Liver (tissue), 9 donors: ENCODE data around the gene AMACR. TPM values are rescaled to one million over a fixed set of nuclear protein-coding genes. Genes with fewer than 3 reads are reported as not detected.

Source experiments
- DNase-seq: peaks from one replicate; pipeline ENCODE4 v3.0.0-alpha.2; 2017; ENCODE audit warnings: low spot score
- H3K27ac ChIP-seq, 2 donors: one replicate each; pipeline ENCODE4 v1.7.0; 2013; ENCODE audit warnings: inconsistent platforms in 2 of 2, low read length in 2 of 2, control low read depth in 1 of 2, low read depth in 1 of 2, mild to moderate bottlenecking in 1 of 2
- H3K27me3 ChIP-seq, 4 donors: one replicate each; pipeline versions ENCODE4 v1.6.1 to v1.7.0; 2013; ENCODE audit warnings: low read length in 3 of 4, inconsistent platforms in 1 of 4, mild to moderate bottlenecking in 1 of 4, moderate library complexity in 1 of 4; ENCODE audit not compliant: control insufficient read depth in 4 of 4, insufficient read depth in 4 of 4
- H3K36me3 ChIP-seq, 4 donors: one replicate each; pipeline versions ENCODE4 v1.6.1 to v1.7.0; 2013; ENCODE audit warnings: low read length in 3 of 4, mild to moderate bottlenecking in 3 of 4, low read depth in 1 of 4, moderate library complexity in 1 of 4; ENCODE audit not compliant: control insufficient read depth in 4 of 4, insufficient read depth in 3 of 4
- H3K4me1 ChIP-seq, 4 donors: one replicate each; pipeline versions ENCODE4 v1.6.1 to v1.7.0; 2013; ENCODE audit warnings: low read length in 3 of 4, mild to moderate bottlenecking in 3 of 4, moderate library complexity in 1 of 4; ENCODE audit not compliant: control insufficient read depth in 4 of 4, insufficient read depth in 4 of 4
- H3K4me3 ChIP-seq, 3 donors: one replicate each; pipeline versions ENCODE4 v1.6.1 to v1.7.0; 2013; ENCODE audit warnings: low read length in 3 of 3, control low read depth in 1 of 3, low read depth in 1 of 3, mild to moderate bottlenecking in 1 of 3
- H3K9ac ChIP-seq, 2 donors: one replicate each; pipeline ENCODE4 v1.7.0; 2013; ENCODE audit warnings: low read length in 2 of 2, mild to moderate bottlenecking in 2 of 2, moderate library complexity in 2 of 2, control low read depth in 1 of 2, low read depth in 1 of 2
- H3K9me3 ChIP-seq, 4 donors: one replicate each; pipeline versions ENCODE4 v1.6.1 to v1.7.0; 2013; ENCODE audit warnings: low read length in 3 of 4; ENCODE audit not compliant: control insufficient read depth in 4 of 4
- EGR1 ChIP-seq, 2 donors: IDR thresholded peaks; 2 replicates each; pipeline ENCODE4 v1.6.1; 2016 to 2018; ENCODE audit warnings: antibody characterized with exemption in 2 of 2, low read depth in 2 of 2
- FOXA1 ChIP-seq: IDR thresholded peaks from 2 replicates; pipeline ENCODE4 v1.6.1; 2016; ENCODE audit warnings: antibody characterized with exemption
- FOXA2 ChIP-seq: IDR thresholded peaks from 2 replicates; pipeline ENCODE4 v1.6.1; 2016; ENCODE audit warnings: antibody characterized with exemption
- GABPA ChIP-seq, 2 donors: IDR thresholded peaks in 1 of 2; conservative IDR thresholded peaks in 1 of 2; 2 replicates each; pipeline ENCODE4 v1.6.1; 2016; ENCODE audit warnings: antibody characterized with exemption in 2 of 2, mild to moderate bottlenecking in 1 of 2, moderate library complexity in 1 of 2
- HNF4A ChIP-seq, 2 donors: conservative IDR thresholded peaks; 2 replicates each; pipeline ENCODE4 v1.6.1; 2016; ENCODE audit warnings: antibody characterized with exemption in 2 of 2, mild to moderate bottlenecking in 2 of 2
- HNF4G ChIP-seq: IDR thresholded peaks from 2 replicates; pipeline ENCODE4 v1.6.1; 2016; ENCODE audit warnings: antibody characterized with exemption
- JUND ChIP-seq, 2 donors: IDR thresholded peaks; 2 replicates each; pipeline ENCODE4 v1.6.1; 2016; ENCODE audit warnings: antibody characterized with exemption in 2 of 2
- NR2F2 ChIP-seq: IDR thresholded peaks from 2 replicates; pipeline ENCODE4 v1.6.1; 2016; ENCODE audit warnings: antibody characterized with exemption
- RAD21 ChIP-seq, 2 donors: IDR thresholded peaks; 2 replicates each; pipeline ENCODE4 v1.6.1; 2016; ENCODE audit warnings: antibody characterized with exemption in 2 of 2, mild to moderate bottlenecking in 2 of 2
- RXRA ChIP-seq, 2 donors: IDR thresholded peaks; 2 replicates each; pipeline ENCODE4 v1.6.1; 2017 to 2018; ENCODE audit warnings: antibody characterized with exemption in 2 of 2, mild to moderate bottlenecking in 1 of 2
- SP1 ChIP-seq: IDR thresholded peaks from 2 replicates; pipeline ENCODE4 v1.6.1; 2018; ENCODE audit warnings: antibody characterized with exemption, mild to moderate bottlenecking
- TAF1 ChIP-seq: conservative IDR thresholded peaks from 2 replicates; pipeline ENCODE4 v1.6.1; 2016; ENCODE audit warnings: antibody characterized with exemption, mild to moderate bottlenecking
- YY1 ChIP-seq: IDR thresholded peaks from 2 replicates; pipeline ENCODE4 v1.6.1; 2016; ENCODE audit warnings: antibody characterized with exemption, mild to moderate bottlenecking
- WGBS: extraction: QIAGEN DNeasy Blood & Tissue Kit; methylation state at CpG from one replicate; pipeline ENCODE4 v1.1.7; 2013; 5-methylcytosine and 5-hydroxymethylcytosine counted together
- polyA plus RNA-seq, 2 donors: library from polyadenylated mRNA; stranded (reverse) in 1 of 2; unstranded in 1 of 2; fragments of 200-250 nt in 1 of 2; fragments of >200 nt in 1 of 2; fragmentation: Nextera tagmentation in 1 of 2; extraction: Ambion mirVana in 1 of 2; gene quantifications; one replicate each; pipeline versions ENCODE4 v1.2.1 to v1.2.3, GENCODE V29; 2013 to 2015
- total RNA-seq, 2 donors: library from RNA; depleted of rRNA; stranded (reverse); fragments of >200 nt; gene quantifications; one replicate each; pipeline ENCODE4 v1.2.3, GENCODE V29; 2014
- TF ChIP-seq, protein P1 (sequence below): IDR thresholded peaks from 2 replicates; pipeline ENCODE4 v1.6.1; 2016; ENCODE audit warnings: antibody characterized with exemption
- TF ChIP-seq, protein P2 (sequence below): IDR thresholded peaks from 2 replicates; pipeline ENCODE4 v1.6.1; 2016; ENCODE audit warnings: antibody characterized with exemption
- TF ChIP-seq, protein P3 (sequence below): IDR thresholded peaks from 2 replicates; pipeline ENCODE4 v1.6.1; 2016; ENCODE audit warnings: antibody characterized with exemption, mild to moderate bottlenecking
- TF ChIP-seq, protein P4 (sequence below): fragments of 150-350 bp; IDR thresholded peaks from 2 replicates; pipeline ENCODE4 v1.5.1; 2017; ENCODE audit warnings: improper control_type of control experiment, low read depth, low read length; ENCODE audit not compliant: missing input control
- TF ChIP-seq, protein P5 (sequence below): IDR thresholded peaks from 2 replicates; pipeline ENCODE4 v1.6.1; 2016; ENCODE audit warnings: antibody characterized with exemption
- donor health status: healthy.
- donor health status: healthy.
- donor health status: healthy.
- donor health status: healthy.
- donor health status: healthy.

AMACR gene
- total and polyA plus RNA-seq, 4 donors = 15.6 to 48.5 (median 31.7) TPM

DNA sequence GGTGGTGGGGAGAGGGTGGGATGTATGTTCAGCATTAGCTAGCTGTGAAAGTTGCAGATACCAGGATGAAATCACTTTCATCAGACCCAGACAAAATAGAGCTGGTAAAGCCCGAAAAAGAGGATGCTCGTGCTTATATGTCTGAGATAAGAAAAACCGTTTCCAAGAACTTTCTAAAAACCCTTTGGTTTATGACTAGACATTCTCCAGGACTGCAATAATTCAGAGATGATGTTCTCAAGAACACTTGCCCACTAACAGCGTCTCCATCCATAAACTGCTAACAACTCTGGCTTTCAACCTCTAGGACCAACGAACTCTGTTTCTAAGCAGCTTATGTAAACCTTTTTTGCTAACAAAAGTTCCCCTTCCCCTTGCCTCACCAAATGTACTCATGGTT lies 8.4 kb upstream of the AMACR start:
- 60% methylated on average over 5 of the region's 5 CpGs for WGBS
- H3K9me3 ChIP-seq = no peaks in the 10 kb centered on the region
- no peak overlapping the region for H3K4me3 ChIP-seq
- H3K36me3 ChIP-seq = peaks cover 0 to 3% (median 0%) of the 10 kb centered on the region in 4 donors
- H3K4me1 ChIP-seq = peaks cover 0 to 27% (median 21%) of the 10 kb centered on the region in 4 donors
- H3K27me3 ChIP-seq = no peaks in the 10 kb centered on the region
- TF ChIP-seq NR2F2 (no peak), TAF1 (no peak), SP1 (no peak), FOXA1 (no peak), HNF4G (no peak), RAD21 (IDR thresholded peaks at IDR 0.05) (no peak), FOXA2 (no peak), HNF4A (conservative IDR thresholded peaks at IDR 0.05) (no peak), EGR1 (IDR thresholded peaks at IDR 0.05; ENCODE audit: low read depth in 2 of 2) (no peak), RXRA (IDR thresholded peaks at IDR 0.05) (no peak), JUND (IDR thresholded peaks at IDR 0.05) (no peak), YY1 (no peak), GABPA (IDR thresholded peaks at IDR 0.05 in 1 of 2, conservative IDR thresholded peaks at IDR 0.05 in 1 of 2) (no peak)
- TF ChIP-seq, protein P1, sequence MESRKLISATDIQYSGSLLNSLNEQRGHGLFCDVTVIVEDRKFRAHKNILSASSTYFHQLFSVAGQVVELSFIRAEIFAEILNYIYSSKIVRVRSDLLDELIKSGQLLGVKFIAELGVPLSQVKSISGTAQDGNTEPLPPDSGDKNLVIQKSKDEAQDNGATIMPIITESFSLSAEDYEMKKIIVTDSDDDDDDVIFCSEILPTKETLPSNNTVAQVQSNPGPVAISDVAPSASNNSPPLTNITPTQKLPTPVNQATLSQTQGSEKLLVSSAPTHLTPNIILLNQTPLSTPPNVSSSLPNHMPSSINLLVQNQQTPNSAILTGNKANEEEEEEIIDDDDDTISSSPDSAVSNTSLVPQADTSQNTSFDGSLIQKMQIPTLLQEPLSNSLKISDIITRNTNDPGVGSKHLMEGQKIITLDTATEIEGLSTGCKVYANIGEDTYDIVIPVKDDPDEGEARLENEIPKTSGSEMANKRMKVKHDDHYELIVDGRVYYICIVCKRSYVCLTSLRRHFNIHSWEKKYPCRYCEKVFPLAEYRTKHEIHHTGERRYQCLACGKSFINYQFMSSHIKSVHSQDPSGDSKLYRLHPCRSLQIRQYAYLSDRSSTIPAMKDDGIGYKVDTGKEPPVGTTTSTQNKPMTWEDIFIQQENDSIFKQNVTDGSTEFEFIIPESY = no peak
- TF ChIP-seq, protein P2, sequence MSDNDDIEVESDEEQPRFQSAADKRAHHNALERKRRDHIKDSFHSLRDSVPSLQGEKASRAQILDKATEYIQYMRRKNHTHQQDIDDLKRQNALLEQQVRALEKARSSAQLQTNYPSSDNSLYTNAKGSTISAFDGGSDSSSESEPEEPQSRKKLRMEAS = no peak
- TF ChIP-seq, protein P3, sequence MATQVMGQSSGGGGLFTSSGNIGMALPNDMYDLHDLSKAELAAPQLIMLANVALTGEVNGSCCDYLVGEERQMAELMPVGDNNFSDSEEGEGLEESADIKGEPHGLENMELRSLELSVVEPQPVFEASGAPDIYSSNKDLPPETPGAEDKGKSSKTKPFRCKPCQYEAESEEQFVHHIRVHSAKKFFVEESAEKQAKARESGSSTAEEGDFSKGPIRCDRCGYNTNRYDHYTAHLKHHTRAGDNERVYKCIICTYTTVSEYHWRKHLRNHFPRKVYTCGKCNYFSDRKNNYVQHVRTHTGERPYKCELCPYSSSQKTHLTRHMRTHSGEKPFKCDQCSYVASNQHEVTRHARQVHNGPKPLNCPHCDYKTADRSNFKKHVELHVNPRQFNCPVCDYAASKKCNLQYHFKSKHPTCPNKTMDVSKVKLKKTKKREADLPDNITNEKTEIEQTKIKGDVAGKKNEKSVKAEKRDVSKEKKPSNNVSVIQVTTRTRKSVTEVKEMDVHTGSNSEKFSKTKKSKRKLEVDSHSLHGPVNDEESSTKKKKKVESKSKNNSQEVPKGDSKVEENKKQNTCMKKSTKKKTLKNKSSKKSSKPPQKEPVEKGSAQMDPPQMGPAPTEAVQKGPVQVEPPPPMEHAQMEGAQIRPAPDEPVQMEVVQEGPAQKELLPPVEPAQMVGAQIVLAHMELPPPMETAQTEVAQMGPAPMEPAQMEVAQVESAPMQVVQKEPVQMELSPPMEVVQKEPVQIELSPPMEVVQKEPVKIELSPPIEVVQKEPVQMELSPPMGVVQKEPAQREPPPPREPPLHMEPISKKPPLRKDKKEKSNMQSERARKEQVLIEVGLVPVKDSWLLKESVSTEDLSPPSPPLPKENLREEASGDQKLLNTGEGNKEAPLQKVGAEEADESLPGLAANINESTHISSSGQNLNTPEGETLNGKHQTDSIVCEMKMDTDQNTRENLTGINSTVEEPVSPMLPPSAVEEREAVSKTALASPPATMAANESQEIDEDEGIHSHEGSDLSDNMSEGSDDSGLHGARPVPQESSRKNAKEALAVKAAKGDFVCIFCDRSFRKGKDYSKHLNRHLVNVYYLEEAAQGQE = no peak
- TF ChIP-seq, protein P4, sequence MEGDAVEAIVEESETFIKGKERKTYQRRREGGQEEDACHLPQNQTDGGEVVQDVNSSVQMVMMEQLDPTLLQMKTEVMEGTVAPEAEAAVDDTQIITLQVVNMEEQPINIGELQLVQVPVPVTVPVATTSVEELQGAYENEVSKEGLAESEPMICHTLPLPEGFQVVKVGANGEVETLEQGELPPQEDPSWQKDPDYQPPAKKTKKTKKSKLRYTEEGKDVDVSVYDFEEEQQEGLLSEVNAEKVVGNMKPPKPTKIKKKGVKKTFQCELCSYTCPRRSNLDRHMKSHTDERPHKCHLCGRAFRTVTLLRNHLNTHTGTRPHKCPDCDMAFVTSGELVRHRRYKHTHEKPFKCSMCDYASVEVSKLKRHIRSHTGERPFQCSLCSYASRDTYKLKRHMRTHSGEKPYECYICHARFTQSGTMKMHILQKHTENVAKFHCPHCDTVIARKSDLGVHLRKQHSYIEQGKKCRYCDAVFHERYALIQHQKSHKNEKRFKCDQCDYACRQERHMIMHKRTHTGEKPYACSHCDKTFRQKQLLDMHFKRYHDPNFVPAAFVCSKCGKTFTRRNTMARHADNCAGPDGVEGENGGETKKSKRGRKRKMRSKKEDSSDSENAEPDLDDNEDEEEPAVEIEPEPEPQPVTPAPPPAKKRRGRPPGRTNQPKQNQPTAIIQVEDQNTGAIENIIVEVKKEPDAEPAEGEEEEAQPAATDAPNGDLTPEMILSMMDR = no peak
- TF ChIP-seq, protein P5, sequence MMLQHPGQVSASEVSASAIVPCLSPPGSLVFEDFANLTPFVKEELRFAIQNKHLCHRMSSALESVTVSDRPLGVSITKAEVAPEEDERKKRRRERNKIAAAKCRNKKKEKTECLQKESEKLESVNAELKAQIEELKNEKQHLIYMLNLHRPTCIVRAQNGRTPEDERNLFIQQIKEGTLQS = no peak
- H3K9ac ChIP-seq = no peak overlapping the region
- no peak for DNase-seq
- H3K27ac ChIP-seq = no peak overlapping the region
